HG02798 (cell line): Measurements from ENCODE around the gene PLCXD3.

Experiments used
- ATAC-seq: cut with Tn5 transposase; IDR thresholded peaks from one replicate; pipeline ENCODE4 v1.9.1; 2021; ENCODE audit warnings: mild to moderate bottlenecking; ENCODE audit not compliant: unreplicated experiment, poor library complexity

Gene PLCXD3

DNA sequence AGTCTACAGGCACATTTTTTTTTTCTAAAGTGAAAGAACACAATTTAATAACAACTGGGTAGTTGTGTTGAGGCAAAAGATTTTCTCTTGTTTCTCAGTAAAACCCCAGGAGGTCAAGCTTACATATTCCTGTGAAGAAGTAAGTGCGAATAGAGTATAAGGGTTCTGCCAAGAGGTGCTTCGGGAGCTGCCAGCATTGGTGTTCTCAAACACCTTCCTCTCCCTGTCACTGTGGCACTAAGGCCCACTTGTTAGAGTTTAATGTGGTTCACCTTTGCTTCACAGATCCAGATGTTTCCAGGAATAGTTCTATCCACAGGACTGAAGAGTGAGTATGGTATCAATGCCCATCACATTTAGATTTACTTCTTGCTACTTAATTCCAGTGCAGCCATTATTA is 205.3 kb downstream of the PLCXD3 start:
- no peak for ATAC-seq

- no peak for ATAC-seq
Measured at GRCh38 chr5:41296066-41296465, 214.3 kb downstream of the PLCXD3 start.

- no peak for ATAC-seq
Measured at GRCh38 chr5:41291323-41291722, 219.1 kb downstream of the PLCXD3 start.

GRCh38 chr5:41290810-41291209 is 219.6 kb downstream of the PLCXD3 start:
- no peak for ATAC-seq

GRCh38 chr5:41289970-41290464 is 220.4 kb downstream of the PLCXD3 start:
- ATAC-seq: no peak

- no peak for ATAC-seq
Measured at GRCh38 chr5:41286696-41287095, 223.7 kb downstream of the PLCXD3 start.

GRCh38 chr5:41286165-41286564 is 224.2 kb downstream of the PLCXD3 start:
- ATAC-seq: no peak

GRCh38 chr5:41284938-41285337 is 225.5 kb downstream of the PLCXD3 start:
- no peak for ATAC-seq

DNA sequence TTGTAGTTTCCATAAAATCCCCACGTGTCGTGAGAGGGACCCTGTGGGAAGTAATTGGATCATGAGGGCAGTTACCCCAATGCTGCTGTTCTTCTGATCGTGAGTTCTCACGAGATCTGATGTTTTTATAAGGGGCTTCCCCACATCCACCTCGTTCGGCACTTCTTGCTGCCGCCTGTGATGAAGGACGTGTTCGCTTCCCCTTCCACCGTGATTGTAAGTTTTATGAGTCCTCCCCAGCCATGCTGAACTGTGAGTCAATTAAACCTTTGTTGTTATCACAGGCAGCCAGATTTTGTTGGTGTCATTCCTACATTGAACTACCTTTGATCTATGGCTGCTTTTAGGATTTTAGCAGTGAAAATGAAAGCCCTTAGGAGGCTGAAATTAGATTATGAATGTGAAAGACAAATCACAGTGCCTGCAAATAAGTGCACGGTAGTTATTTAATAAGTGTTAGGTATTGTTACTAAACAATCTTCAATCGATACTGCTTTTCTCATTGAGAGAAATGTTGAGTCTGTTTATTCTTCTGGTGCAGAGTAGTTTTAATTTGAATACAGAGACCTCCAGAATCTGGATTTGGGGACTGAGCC is 229.1 kb downstream of the PLCXD3 start:
- peak; percentile 38 for ATAC-seq

DNA sequence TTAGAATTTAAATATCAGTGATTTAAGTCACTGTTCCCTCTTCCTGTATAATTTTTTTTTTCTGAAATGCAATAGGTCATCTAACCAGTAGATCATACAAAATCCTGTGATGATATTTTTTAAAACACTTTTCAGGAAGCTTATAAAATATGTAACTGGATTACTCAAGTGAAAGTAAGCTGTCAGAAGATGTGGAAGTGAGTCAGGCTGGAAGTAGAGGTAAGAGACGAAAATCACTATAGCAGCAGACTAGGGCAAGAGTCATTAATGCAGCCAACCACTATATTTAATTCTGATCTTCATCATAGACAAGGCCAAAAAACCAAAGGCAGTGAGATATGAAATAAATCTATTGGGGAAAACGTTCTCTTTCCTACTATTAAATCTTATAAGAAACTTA is 231.4 kb downstream of the PLCXD3 start:
- ATAC-seq: no peak

- ATAC-seq: peak; percentile 30
Measured at GRCh38 chr5:41277476-41278245, 232.7 kb downstream of the PLCXD3 start.

DNA sequence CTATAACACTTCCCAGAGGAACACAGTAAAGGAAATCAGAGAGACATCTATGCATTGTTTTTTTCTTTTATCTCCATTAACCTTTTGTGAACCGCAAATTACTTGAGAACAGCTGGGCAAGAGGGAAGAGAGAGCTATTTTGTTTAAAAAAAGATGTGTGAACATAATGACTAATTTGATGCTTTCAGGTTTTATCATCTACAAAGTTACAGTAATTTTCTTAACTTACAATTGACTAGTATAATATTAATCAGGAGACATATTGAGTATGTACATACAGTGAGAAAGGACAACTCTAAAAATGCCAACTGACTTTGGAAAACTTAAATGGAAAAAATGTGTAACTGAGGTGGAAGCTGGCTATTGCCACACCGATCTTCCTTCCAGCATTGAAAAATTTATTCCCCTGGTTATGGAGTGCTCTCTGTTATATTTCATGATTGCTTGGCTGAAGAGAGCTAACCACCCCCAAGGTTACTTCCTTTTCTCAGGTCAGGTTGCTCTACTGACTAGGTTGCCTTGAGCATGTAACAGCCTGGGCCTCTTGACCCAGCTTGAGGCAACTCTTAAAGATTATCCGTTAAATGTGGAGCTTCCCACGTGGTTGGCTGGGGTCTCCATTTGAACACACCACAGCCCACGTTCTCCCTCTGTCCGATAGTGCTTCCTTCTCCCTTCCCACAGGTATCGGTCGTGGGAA is 234.4 kb downstream of the PLCXD3 start:
- ATAC-seq: peak; percentile 75

GRCh38 chr5:41270423-41271251 is 239.8 kb downstream of the PLCXD3 start:
- ATAC-seq: peak; percentile 90

- ATAC-seq: no peak
Measured at GRCh38 chr5:41268894-41269293, 241.5 kb downstream of the PLCXD3 start.

DNA sequence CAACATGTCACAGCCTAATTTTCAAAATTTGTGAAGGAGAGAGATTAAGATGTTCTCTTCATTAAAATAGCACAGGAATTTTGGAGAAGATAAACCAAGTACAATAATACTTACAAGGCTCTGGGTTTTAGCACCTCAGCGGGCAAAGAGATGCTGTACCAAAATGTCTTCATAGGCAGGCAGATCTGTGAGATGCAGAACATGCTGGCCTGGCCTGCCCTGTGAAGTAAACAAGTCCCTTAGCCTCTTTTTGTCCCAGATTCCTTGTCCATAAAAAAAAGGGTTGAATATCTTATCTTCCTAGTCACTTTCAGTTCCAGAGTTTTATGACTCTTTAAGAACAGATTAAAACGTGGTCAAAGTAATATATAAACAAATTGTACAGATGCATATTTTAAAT is 244.0 kb downstream of the PLCXD3 start:
- ATAC-seq: no peak

DNA sequence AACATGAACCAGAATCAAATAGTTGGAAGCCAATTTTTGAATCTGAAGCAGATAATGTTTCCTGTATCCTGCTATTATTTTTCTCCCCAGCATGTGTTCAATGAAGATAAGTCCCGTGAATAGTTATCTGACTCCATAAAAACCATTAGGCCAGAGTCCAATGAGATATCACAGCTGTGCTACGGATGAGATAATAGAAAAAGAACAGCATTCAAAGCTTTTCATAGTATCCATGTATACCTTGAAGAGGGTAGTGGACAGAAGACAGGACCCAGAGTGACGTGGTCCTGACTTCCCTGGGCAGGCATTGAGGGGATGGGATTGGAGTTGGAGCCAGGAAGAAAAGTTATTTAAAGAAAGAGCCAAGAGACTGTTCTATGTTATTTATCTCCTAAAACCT is 246.4 kb downstream of the PLCXD3 start:
- ATAC-seq: no peak

DNA sequence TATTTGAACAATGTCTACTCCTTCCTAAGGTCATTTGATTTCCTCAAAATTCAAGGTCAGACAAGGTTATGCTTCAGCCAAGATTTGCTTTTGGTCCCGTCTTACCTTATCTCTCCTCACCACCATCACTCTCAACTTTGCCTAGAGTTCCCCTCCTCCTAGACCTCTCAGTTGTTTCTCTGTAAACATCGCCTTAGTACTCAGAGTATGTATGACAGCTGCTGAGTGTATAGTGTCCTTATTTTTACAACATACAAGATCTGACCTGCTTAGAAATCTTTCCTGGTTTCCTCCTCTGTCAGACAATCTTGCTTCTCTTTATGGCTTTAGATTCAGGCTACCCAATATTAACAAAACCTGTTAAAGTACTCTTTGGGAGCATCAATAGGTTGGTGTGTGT is 247.1 kb downstream of the PLCXD3 start:
- ATAC-seq: no peak
